EH (cell line): ENCODE measurements around the gene COL5A1.
"Not testable (repeated sequence)": the region's sequence is repeated elsewhere in the genome, so short reads cannot be mapped to it uniquely, and the experiment has no call there.

ENCODE experiments used
- DNase-seq: peaks from one replicate; pipeline ENCODE4 v3.0.0-alpha.2; 2015; ENCODE audit warnings: low read depth

Gene COL5A1

DNA sequence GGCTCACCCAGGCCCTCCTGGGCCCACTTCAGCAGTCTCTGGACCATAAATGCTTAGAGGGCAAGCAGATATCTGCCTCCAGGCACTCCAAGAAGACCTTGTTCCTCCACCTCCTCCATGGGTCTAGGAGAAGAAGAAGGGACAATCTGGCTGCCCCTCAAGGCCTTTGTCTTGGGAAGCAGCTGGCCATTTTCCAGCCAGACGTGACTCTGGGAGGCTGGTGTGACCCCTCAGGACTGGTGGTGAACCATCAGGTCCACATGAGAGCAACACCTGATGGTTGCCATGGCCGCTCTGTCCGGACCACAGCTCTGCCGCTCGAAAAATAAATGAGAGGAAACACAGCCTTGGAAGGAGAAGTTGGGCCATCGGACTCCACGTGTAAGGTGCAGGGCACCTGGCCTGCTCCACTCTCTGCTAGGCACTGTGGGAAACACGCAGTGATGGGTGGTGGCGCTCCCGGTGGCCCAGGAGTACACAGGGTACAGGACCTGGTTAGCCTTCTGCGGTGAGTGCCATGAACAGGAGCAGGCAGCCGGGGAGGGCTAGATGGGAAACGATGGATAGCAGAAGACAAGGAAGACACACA lies 3.0 kb upstream of the COL5A1 start:
- no peak for DNase-seq

GRCh38 chr9:134639994-134640393 lies 1.6 kb upstream of the COL5A1 start:
- no peak for DNase-seq

DNA sequence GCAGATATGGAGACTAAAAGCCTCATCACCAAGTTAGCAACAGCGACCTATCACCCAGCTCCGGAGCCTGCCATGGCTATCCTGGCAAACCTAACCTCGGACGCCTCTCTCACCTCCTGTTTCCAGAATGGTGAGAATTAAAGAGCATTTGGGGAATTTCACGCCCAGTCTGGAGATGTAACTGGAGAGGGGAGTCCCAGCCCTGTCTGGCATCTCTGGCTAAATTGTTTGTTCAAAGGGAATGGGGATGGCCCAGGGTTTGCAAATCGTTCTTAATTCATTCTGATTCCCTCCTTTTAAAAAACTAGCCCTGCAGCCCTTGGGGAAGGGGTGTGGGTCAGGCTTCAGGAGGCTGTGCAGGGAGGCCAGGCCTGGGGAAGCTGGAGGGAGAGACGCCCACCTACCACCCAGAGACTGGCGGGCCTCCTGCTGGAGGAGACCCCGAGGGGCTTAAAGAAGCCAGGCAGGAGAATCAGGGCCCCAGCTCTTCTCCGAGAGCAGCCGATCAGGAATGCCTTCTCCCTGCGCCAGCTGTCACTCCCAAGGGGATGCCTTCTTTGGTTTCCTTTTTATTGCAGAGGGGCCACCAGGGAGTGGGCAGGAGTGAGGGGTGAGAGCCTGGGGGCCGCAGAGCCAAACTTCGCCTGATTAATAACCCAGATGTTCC lies 964 bp upstream of the COL5A1 start:
- DNase-seq, result no peak

- DNase-seq, result no peak
These were observed 384 bp downstream of the COL5A1 start for GRCh38 chr9:134641990-134642384.

- DNase-seq, result peak; percentile 93
These were observed 980 bp downstream of the COL5A1 start for GRCh38 chr9:134642385-134643181.

GRCh38 chr9:134643222-134643671 lies 1.6 kb downstream of the COL5A1 start:
- peak; percentile 80 for DNase-seq

DNA sequence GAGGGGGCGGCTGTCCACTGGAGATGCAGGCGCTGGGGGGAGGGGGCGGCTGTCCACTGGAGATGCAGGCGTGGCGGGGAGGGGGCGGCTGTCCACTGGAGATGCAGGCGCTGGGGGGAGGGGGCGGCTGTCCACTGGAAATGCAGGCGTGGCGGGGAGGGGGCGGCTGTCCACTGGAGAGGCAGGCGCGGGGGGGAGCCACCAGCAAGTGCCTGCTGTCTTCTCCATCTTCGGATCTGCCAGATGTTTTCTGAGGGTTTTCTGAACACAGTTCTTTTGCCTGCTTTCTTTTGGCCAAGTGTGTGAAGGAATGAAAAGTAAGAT lies 2.8 kb downstream of the COL5A1 start:
- not testable (repeated sequence) for DNase-seq

DNA sequence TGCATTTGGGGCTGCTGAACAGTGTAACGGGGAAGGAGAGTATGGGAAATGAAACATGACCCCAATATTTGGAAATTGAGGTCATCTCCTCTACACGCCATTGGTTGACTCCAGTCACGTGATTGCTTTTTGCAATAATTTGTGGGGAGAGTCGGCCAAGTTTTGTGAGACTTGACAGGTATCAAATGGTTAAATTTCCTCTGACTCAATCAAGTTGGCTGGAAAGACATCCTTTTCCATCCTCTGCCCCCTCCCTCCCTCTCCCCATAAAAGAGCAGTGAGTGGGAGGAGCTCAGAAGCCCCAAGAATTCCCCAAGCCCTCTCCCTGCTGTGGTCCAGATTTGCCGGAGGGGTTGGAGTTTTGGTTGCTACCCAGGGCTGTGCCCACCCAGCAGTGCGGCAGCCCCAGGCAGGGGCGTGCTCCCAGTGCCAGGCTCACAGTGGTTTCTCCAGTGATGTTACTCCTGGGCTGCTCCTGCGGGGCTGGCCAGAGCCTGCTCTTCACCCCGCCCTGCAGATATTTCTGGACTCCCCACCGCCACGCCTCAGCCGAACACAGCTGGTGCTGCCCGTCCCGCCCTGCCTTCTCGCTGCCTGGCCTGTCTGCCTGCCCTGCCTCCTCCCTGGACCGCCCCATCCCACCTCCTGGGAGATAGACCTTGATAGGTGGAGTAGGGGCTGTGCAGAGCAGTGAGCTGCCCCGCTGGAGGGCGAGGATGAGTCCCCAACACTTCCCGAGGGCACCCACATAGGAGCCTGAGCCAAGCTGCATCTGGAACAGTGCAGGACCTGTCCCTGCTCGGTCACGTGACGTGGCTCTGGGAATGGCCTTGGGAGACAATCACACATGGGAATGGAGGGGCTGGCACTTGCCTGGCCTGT lies 3.4 kb downstream of the COL5A1 start:
- peak; percentile 99 for DNase-seq

- no peak for DNase-seq
These were observed 4.2 kb downstream of the COL5A1 start for GRCh38 chr9:134645607-134646365.

DNA sequence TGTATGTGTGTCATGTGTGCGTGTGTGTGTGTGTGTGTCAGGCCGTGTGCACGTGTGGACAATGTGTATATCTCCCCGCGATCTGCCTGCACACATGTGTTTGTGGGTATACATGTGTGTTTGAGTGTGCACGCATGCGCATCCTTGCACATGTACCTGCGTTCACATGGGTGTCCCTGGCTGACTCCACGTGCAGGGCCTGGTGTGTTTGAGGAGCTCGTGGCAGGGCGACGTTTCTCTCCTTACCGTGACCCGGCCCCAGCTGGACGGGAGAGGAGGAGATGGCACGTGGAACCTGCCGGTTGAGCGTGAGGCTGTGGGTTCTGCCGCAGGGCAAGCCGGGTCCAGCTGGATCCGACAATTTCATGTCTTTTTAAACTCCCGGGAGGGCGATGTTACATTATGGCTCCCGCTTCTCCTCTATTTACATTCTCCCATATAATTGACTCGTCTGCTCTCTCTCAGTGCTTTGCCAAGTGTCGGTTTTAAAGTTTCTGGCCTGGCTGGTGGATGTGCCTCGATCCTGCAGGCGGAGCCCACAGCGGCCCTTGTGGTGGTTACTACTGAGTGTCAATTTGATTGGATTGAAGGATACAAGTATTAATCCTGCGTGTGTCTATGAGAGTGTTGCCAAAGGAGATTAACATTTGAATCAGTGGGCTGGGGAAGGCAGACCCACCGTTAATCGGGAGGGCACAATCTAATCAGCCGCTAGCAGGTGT lies 5.9 kb downstream of the COL5A1 start:
- no peak for DNase-seq

GRCh38 chr9:134648701-134649530 lies 7.3 kb downstream of the COL5A1 start:
- DNase-seq, result peak; percentile 88

- DNase-seq, result no peak
These were observed 9.0 kb downstream of the COL5A1 start for GRCh38 chr9:134650431-134651190.

- no peak for DNase-seq
These were observed 9.8 kb downstream of the COL5A1 start for GRCh38 chr9:134651226-134651905.

DNA sequence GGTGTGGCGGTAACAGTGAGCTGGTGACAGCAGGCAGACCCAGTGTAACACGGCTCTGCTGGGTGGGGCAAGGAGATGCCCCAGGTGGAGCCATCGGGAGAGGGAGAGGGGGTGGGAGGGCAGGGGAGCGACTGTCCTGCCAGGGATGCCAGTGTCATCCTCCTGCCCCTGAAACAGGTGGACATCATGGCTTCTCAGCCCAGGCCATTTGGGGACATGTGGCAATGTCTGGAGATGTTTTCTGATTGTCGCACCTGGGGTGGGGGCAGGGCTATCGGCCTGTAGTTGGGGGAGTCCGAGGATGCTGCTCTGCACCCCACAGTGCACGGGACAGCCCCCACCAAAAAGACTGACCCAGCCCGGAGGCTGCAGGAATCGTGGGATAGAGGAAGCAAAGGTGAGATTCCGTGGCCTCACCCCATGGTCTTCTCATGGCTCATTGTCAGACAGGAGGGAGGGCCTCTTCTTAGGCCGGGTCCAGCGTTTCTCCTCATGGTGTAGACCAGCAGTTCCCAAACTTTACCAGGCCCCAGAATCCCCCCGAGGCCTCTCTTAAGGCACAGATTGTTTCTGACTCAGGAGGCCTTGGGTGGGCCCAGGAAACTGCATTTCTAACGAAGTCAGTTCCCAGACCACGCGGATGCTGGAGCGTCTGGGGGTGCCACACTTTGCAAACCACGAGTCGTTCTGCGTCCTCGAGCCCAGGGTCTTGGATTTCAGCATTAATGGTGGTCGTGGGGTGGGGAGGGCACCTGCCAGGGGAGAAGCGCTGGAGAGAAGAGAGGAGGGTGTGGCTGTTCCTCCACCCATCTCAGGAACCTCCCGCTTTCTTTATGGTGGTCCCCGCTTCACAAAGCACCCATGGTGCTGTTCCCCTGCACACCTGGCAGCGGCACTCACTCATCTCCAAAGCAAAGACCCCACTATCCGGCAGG lies 11.0 kb downstream of the COL5A1 start:
- no peak for DNase-seq

GRCh38 chr9:134653259-134654009 lies 11.8 kb downstream of the COL5A1 start:
- no peak for DNase-seq

GRCh38 chr9:134655101-134655500 lies 13.5 kb downstream of the COL5A1 start:
- no peak for DNase-seq
